K562 (cell line): ENCODE results near the gene PRPF39. TPM values are rescaled to one million over a fixed set of nuclear protein-coding genes. Genes with fewer than 3 reads are reported as not detected.

ENCODE experiments used
- ATAC-seq: fragments of 200-7000 bp; cut with Tn5 transposase; 3 replicates; pipeline ENCODE4 v1.9.1; 2020; ENCODE audit warnings: moderate library complexity
- BruUV-seq: library from RNA; stranded (reverse); fragments of 400-500 nt; replicated peaks from 2 replicates; lab custom pipeline; 2021; lab: Mats Ljungman, UMichigan
- CTCF ChIA-PET: fragments of 300-600 bp; formaldehyde crosslinking; extraction: SDS; loops from one replicate; lab custom pipeline; 2021; ENCODE audit warnings: low intra/inter-chr PET ratio; lab: Yijun Ruan, JAX
- POLR2A ChIA-PET: fragments of 300-600, 350-650 bp; sonication (Branson Sonifier 250); formaldehyde crosslinking; extraction: SDS; loops from one replicate; lab custom pipeline; 2021; ENCODE audit warnings: antibody characterized with exemption, inconsistent platforms; lab: Yijun Ruan, JAX
- DNase-seq, 4 experiments: peaks; one replicate each; pipeline versions ENCODE4 v3.0.0 to v3.0.0-alpha.2; 2011 to 2018; ENCODE audit warnings: low spot score in 3 of 4, mixed read lengths in 3 of 4; ENCODE audit errors: extremely low read depth in 1 of 4
- FAIRE-seq: peaks from 2 replicates; lab custom pipeline; 2011; peaks lifted over from hg19 to GRCh38; lab: Jason Lieb, UNC
- H2AFZ ChIP-seq: 2 replicates; pipeline ENCODE4 v1.6.0; 2011; ENCODE audit warnings: low read depth, low read length, control low read depth, inconsistent platforms
- H3K27ac ChIP-seq: fragments of 200-600 bp; 3 replicates; pipeline ENCODE4 v1.8.0; 2011; ENCODE audit warnings: low read depth, mild to moderate bottlenecking, control low read depth, inconsistent platforms, low read length, moderate library complexity, mixed read lengths; ENCODE audit errors: extremely low read depth
- H3K27me3 ChIP-seq, 2 experiments: fragments of 300-600 bp in 1 of 2; 2 replicates in 1 of 2; 3 replicates in 1 of 2; pipeline versions ENCODE4 v1.6.0 to v1.8.0; 2011; ENCODE audit warnings: inconsistent platforms in 2 of 2, low read length in 2 of 2, mild to moderate bottlenecking in 1 of 2, mixed read lengths in 1 of 2, moderate library complexity in 1 of 2; ENCODE audit not compliant: control insufficient read depth in 2 of 2, insufficient read depth in 2 of 2
- H3K36me3 ChIP-seq: fragments of 300-600 bp; 3 replicates; pipeline ENCODE4 v1.8.0; 2011; ENCODE audit warnings: mild to moderate bottlenecking, low read length, inconsistent platforms; ENCODE audit not compliant: control insufficient read depth, insufficient read depth
- H3K4me1 ChIP-seq, 2 experiments: fragments of 200-600 bp in 1 of 2; replicated peaks in 1 of 2; 2 replicates in 1 of 2; 3 replicates in 1 of 2; pipeline versions ENCODE4 v1.5.1 to v1.8.0; 2011; ENCODE audit warnings: inconsistent platforms in 2 of 2, low read length in 2 of 2, mild to moderate bottlenecking in 1 of 2, mixed read lengths in 1 of 2, moderate library complexity in 1 of 2; ENCODE audit not compliant: control insufficient read depth in 2 of 2, insufficient read depth in 2 of 2
- H3K4me2 ChIP-seq: 2 replicates; pipeline ENCODE4 v1.6.1; 2011; ENCODE audit warnings: low read length, control low read depth, inconsistent platforms, mixed read lengths; ENCODE audit not compliant: insufficient read depth
- H3K4me3 ChIP-seq: fragments of 200-600 bp; sonication (generic), shearing (Covaris generic); 2 replicates; pipeline ENCODE4 v1.5.1; 2016; ENCODE audit warnings: control low read depth, inconsistent platforms
- H3K79me2 ChIP-seq: fragments of 200-600 bp; 3 replicates; pipeline ENCODE4 v1.8.0; 2011; ENCODE audit warnings: low read length, inconsistent platforms; ENCODE audit not compliant: control insufficient read depth, insufficient read depth
- H3K9ac ChIP-seq, 2 experiments: 2 replicates each; pipeline versions ENCODE4 v1.6.0 to v1.6.1; 2011; ENCODE audit warnings: low read depth in 2 of 2, low read length in 2 of 2, control low read depth in 1 of 2, inconsistent platforms in 1 of 2, mild to moderate bottlenecking in 1 of 2, mixed read lengths in 1 of 2; ENCODE audit not compliant: insufficient read depth in 1 of 2
- H3K9me1 ChIP-seq: one replicate; pipeline ENCODE4 v1.6.0; 2011; ENCODE audit warnings: inconsistent platforms, mild to moderate bottlenecking, low read length, moderate library complexity; ENCODE audit not compliant: control insufficient read depth, insufficient read depth
- H3K9me3 ChIP-seq: replicated peaks from 2 replicates; pipeline ENCODE4 v1.5.1; 2011; ENCODE audit warnings: low read depth, low read length, inconsistent platforms; ENCODE audit not compliant: control insufficient read depth, insufficient read depth
- H4K20me1 ChIP-seq: replicated peaks from 2 replicates; pipeline ENCODE4 v1.6.1; 2011; ENCODE audit warnings: low read length, inconsistent platforms, mixed read lengths; ENCODE audit not compliant: control insufficient read depth, insufficient read depth
- ARID2 ChIP-seq: fragments of 450-650 bp; IDR thresholded peaks from 2 replicates; pipeline ENCODE4 v1.6.1; 2017; ENCODE audit warnings: antibody characterized with exemption, mild to moderate bottlenecking
- DDX20 ChIP-seq: fragments of 450-650 bp; IDR thresholded peaks from 2 replicates; pipeline ENCODE4 v1.6.1; 2016; ENCODE audit warnings: missing genetic modification characterization, low read depth, mild to moderate bottlenecking, missing compliant biosample characterization, moderate library complexity
- E2F8 ChIP-seq: fragments of 450-650 bp; IDR thresholded peaks from 2 replicates; pipeline ENCODE4 v1.7.1; 2018; ENCODE audit warnings: mild to moderate bottlenecking, low read depth; ENCODE audit not compliant: partially characterized antibody
- E4F1 ChIP-seq: fragments of 250-450 bp; sonication (Bioruptor Pico); IDR thresholded peaks from 2 replicates; pipeline ENCODE4 v1.5.0; 2021; ENCODE audit warnings: mild to moderate bottlenecking, borderline replicate concordance
- EP300 ChIP-seq: IDR thresholded peaks from 2 replicates; pipeline ENCODE4 v1.6.1; 2012; ENCODE audit warnings: low read length, improper control_type of control experiment
- ESRRA ChIP-seq: fragments of 450-650 bp; IDR thresholded peaks from 2 replicates; pipeline ENCODE4 v1.6.1; 2014; ENCODE audit warnings: low read depth, mild to moderate bottlenecking, moderate library complexity, borderline replicate concordance
- GABPB2 ChIP-seq: fragments of 250-450 bp; sonication (Bioruptor Pico); conservative IDR thresholded peaks from 2 replicates; pipeline ENCODE4 v1.5.1; 2021; ENCODE audit warnings: mild to moderate bottlenecking
- HMGXB4 ChIP-seq: sonication (generic); formaldehyde crosslinking; IDR thresholded peaks from 2 replicates; pipeline ENCODE4 v1.8.1; 2023; ENCODE audit warnings: mild to moderate bottlenecking, missing genetic modification reagents
- MXI1 ChIP-seq: IDR thresholded peaks from 2 replicates; pipeline ENCODE4 v1.6.1; 2011; ENCODE audit warnings: low read depth, mild to moderate bottlenecking, improper control_type of control experiment, low read length
- SETDB1 ChIP-seq: IDR thresholded peaks from one replicate; pipeline ENCODE4 v1.6.1; 2012; ENCODE audit warnings: low read length, control low read depth, inconsistent platforms
- SFPQ ChIP-seq: fragments of 200-400 bp; formaldehyde crosslinking; IDR thresholded peaks from 2 replicates; pipeline ENCODE4 v1.6.1; 2017; ENCODE audit warnings: mild to moderate bottlenecking, low read depth, low read length, moderate library complexity
- ZEB2 ChIP-seq: fragments of 450-650 bp; IDR thresholded peaks from 2 replicates; pipeline ENCODE4 v1.6.1; 2016
- ZNF668 ChIP-seq: fragments of 250-450 bp; sonication (Bioruptor Pico); IDR thresholded peaks from 2 replicates; pipeline ENCODE4 v1.8.0; 2022; ENCODE audit warnings: mild to moderate bottlenecking, inconsistent platforms
- ZZZ3 ChIP-seq: fragments of 450-650 bp; IDR thresholded peaks from 2 replicates; pipeline ENCODE4 v1.6.1; 2016; ENCODE audit warnings: antibody characterized with exemption, mild to moderate bottlenecking, moderate library complexity
- WGBS: fragments of 100-300 bp; shearing (Covaris generic); methylation state at CpG from one replicate; pipeline ENCODE4 v1.1.6; 2016; ENCODE audit warnings: low coverage, mixed read lengths; ENCODE audit not compliant: insufficient coverage; ENCODE audit errors: missing lambda C conversion rate; 5-methylcytosine and 5-hydroxymethylcytosine counted together
- in situ Hi-C: fragments of 300-500 bp; cut with MboI; formaldehyde crosslinking; loops from 4 replicates; pipeline ENCODE4 v1.15.0; 2018; ENCODE audit warnings: inconsistent platforms, mixed read lengths
- intact Hi-C: fragments of 100-400 bp; cut with micrococcal nuclease; formaldehyde crosslinking; loops from 2 replicates; pipeline ENCODE4 v1.14.2; 2022
- polyA plus RNA-seq, 8 experiments: library from polyadenylated mRNA; depleted of rRNA in 4 of 8; stranded (reverse) in 5 of 8; unstranded in 3 of 8; fragments of >200 nt; fragmentation: Nextera tagmentation in 2 of 8; fragmentation: Illumina TruSeq in 1 of 8; extraction: Ambion mirVana in 2 of 8; extraction: Trizol in 1 of 8; gene quantifications; 2 replicates each; pipeline versions ENCODE4 v1.2.1 to v1.2.3, GENCODE V29; 2011 to 2014; ENCODE audit warnings: inconsistent platforms in 1 of 8, missing spikeins in 1 of 8
- total RNA-seq, 7 experiments: library from RNA; depleted of rRNA in 6 of 7; stranded (reverse); fragments of >200 nt in 6 of 7; fragmentation: Illumina TruSeq in 2 of 7; extraction: Trizol in 2 of 7; gene quantifications; 2 replicates each; pipeline versions ENCODE4 v1.2.1 to v1.2.3, GENCODE V29; 2011 to 2021; ENCODE audit warnings: low replicate concordance in 1 of 7

The PRPF39 gene
- total and polyA plus RNA-seq, 9 of the 15 experiments (the other 6 are each of a cell fraction or from before 2014, with no cell fraction given), result 13.3 to 50.4 (median 24.8) TPM

- Histone ChIP-seq H3K36me3 (0 out of 3 replicates have a peak, but pooled peaks cover 2% of the 10 kb centered on the region), H3K4me1 (no peaks in the 10 kb centered on the region), H4K20me1 (no peaks in the 10 kb centered on the region), H3K4me2 (no peak overlapping the region), H3K27ac (no peak overlapping the region), H3K4me3 (no peak overlapping the region), H3K9me1 (no peaks in the 10 kb centered on the region), H3K27me3 (no peaks in the 10 kb centered on the region), H2AFZ (no peak overlapping the region), H3K9me3 (no peaks in the 10 kb centered on the region), H3K79me2 (no peaks in the 10 kb centered on the region), H3K9ac (no peak overlapping the region)
- FAIRE-seq (no peak), ATAC-seq (no peak), DNase-seq (no peak)
- BruUV-seq, result no TSS peak
- intact Hi-C loops, result no loop called here
- CTCF ChIA-PET, result no interaction called here
- 90% methylated on average over 5 of the region's 5 CpGs for WGBS
- in situ Hi-C loops, result no loop called here
- POLR2A ChIA-PET, result no interaction called here
- TF ChIP-seq ARID2, result no peak
- no peak for TF ChIP-seq GABPB2 (CRISPR knock-in tag)
- TF ChIP-seq SFPQ, result no peak
- TF ChIP-seq ESRRA, result no peak
- no peak for TF ChIP-seq E2F8
- no peak for TF ChIP-seq HMGXB4
- no peak for TF ChIP-seq SETDB1
- TF ChIP-seq EP300, result no peak
- no peak for TF ChIP-seq DDX20 (tag)
- no peak for TF ChIP-seq ZEB2
- no peak for TF ChIP-seq MXI1
- no peak for TF ChIP-seq ZNF668
- no peak for TF ChIP-seq ZZZ3
- no peak for TF ChIP-seq E4F1 (CRISPR knock-in tag)
Observed at GRCh38 chr14:45073231-45073879, 10.6 kb upstream of the PRPF39 start.
